NT2/D1 (cell line): ENCODE data around the gene L3MBTL4.

ENCODE experiments used
- DNase-seq: peaks from one replicate; pipeline ENCODE4 v3.0.0-alpha.2; 2011; ENCODE audit warnings: low read depth, low spot score
- H3K27me3 ChIP-seq: 2 replicates; pipeline ENCODE4 v1.6.0; 2011; ENCODE audit warnings: mild to moderate bottlenecking; ENCODE audit not compliant: insufficient read length, insufficient read depth
- H3K36me3 ChIP-seq: 2 replicates; pipeline ENCODE4 v1.6.1; 2011; ENCODE audit warnings: mild to moderate bottlenecking, low read length, mixed read lengths; ENCODE audit not compliant: insufficient read depth, insufficient read length
- H3K4me1 ChIP-seq: 2 replicates; pipeline ENCODE4 v1.5.1; 2011; ENCODE audit not compliant: insufficient read depth, insufficient read length
- H3K4me3 ChIP-seq: 2 replicates; pipeline ENCODE4 v1.5.1; 2011; ENCODE audit warnings: low read depth; ENCODE audit not compliant: insufficient read length
- H3K9ac ChIP-seq: 2 replicates; pipeline ENCODE4 v1.6.0; 2011; ENCODE audit warnings: low read depth; ENCODE audit not compliant: insufficient read length
- H3K9me3 ChIP-seq: 2 replicates; pipeline ENCODE4 v1.5.1; 2011; ENCODE audit warnings: mild to moderate bottlenecking, low read length; ENCODE audit not compliant: insufficient read depth
- SUZ12 ChIP-seq: IDR thresholded peaks from 2 replicates; pipeline ENCODE4 v1.6.1; 2011; ENCODE audit not compliant: insufficient read length, insufficient read depth; ENCODE audit errors: extremely low read depth
- YY1 ChIP-seq: IDR thresholded peaks from 2 replicates; pipeline ENCODE4 v1.6.1; 2011; ENCODE audit not compliant: insufficient read length, insufficient read depth
- ZNF274 ChIP-seq: IDR thresholded peaks from 2 replicates; pipeline ENCODE4 v1.6.1; 2011; ENCODE audit warnings: mild to moderate bottlenecking, low read depth, low read length

The L3MBTL4 gene

DNA sequence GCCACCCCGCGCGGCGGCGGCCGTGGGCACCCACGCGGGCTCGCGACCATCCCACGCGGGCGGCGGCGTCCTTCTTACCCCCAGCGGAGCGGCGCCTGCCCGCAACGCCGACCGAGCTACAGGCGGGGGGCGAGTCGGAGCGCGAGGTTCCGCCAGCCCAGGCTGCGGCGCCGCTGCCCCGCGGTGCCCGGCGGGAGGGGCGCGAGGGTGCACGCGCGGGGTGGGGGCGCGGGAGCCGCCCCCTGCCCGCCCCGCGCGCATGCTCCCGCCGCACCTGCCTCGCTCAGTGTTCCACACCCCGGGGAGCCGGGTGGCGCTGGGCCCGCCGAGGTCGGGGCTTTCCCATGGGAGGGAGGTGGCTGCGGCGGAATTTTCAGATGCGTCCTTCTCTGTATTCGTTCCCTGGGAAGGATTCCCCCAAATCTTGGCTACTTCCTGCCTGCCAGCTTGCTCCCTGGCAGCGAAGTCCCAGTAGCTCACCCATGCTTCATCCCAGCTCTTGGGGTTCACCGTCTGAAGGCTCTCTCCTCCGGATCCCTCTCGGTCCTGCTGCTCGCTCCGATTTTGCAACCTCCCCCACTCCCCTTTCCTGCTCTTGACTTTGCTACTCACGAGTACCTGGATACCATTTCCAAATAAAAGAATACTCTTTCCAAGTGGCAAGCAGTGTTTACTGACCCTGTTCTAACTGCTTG is at the start of gene L3MBTL4:
Gene L3MBTL4, minus strand, starts transcription at position 189 of the 695 bp plus-strand sequence. CDS start 103,286 bp downstream, outside the sequence.
- Histone ChIP-seq H3K9me3 (no peaks in the 10 kb centered on the region), H3K4me1 (no peaks in the 10 kb centered on the region), H3K36me3 (no peaks in the 10 kb centered on the region), H3K9ac (peak within 1 kb of the TSS; percentile 56), H3K27me3 (peaks cover 32% of the 10 kb centered on the region), H3K4me3 (peak within 1 kb of the TSS; percentile 56)
- TF ChIP-seq ZNF274 = no peak
- TF ChIP-seq YY1 = no peak
- TF ChIP-seq SUZ12 = no peak
- no peak for DNase-seq

- no peaks in the 10 kb centered on the region for H3K36me3 ChIP-seq
- no peaks in the 10 kb centered on the region for H3K27me3 ChIP-seq
- no peaks in the 10 kb centered on the region for H3K9me3 ChIP-seq
- DNase-seq = no peak
- no peaks in the 10 kb centered on the region for H3K4me1 ChIP-seq
- H3K4me3 ChIP-seq = no peak overlapping the region
- TF ChIP-seq YY1 (no peak), SUZ12 (no peak), ZNF274 (no peak)
- H3K9ac ChIP-seq = no peak overlapping the region
Measured at GRCh38 chr18:6452194-6452593, 37.5 kb upstream of the L3MBTL4 start.

- H3K36me3 ChIP-seq = no peaks in the 10 kb centered on the region
- H3K9me3 ChIP-seq = no peaks in the 10 kb centered on the region
- H3K9ac ChIP-seq = no peak overlapping the region
- TF ChIP-seq SUZ12 (no peak), YY1 (no peak), ZNF274 (no peak)
- H3K27me3 ChIP-seq = no peaks in the 10 kb centered on the region
- no peaks in the 10 kb centered on the region for H3K4me1 ChIP-seq
- H3K4me3 ChIP-seq = no peak overlapping the region
- DNase-seq = no peak
Measured at GRCh38 chr18:6449213-6449612, 34.5 kb upstream of the L3MBTL4 start.

GRCh38 chr18:6444466-6445228 is 29.9 kb upstream of the L3MBTL4 start:
- Histone ChIP-seq H3K27me3 (no peaks in the 10 kb centered on the region), H3K4me3 (no peak overlapping the region), H3K9me3 (no peaks in the 10 kb centered on the region), H3K4me1 (no peaks in the 10 kb centered on the region), H3K36me3 (no peaks in the 10 kb centered on the region), H3K9ac (no peak overlapping the region)
- no peak for TF ChIP-seq YY1
- TF ChIP-seq ZNF274 = no peak
- no peak for TF ChIP-seq SUZ12
- DNase-seq = no peak

DNA sequence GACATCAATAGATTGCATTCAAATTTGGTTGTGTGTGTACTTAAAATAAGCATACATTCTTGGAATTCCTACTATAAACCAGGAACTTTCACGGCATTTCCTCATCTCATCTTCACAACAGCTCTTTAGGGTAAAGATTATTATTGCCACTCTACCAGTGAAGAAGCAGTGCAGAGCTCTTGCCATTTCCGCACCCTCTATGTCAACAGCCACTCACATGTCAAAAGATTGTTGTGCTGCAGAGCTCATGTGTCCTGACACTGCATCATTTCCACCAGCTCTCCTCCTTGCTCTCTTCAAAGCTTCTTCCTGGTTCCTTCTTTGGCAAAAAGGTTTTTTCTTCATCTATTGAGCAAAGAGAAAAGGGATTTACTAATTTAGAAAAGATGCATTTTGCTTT is 26.5 kb upstream of the L3MBTL4 start:
- Histone ChIP-seq H3K9me3 (no peaks in the 10 kb centered on the region), H3K27me3 (no peaks in the 10 kb centered on the region), H3K9ac (no peak overlapping the region), H3K4me1 (no peaks in the 10 kb centered on the region), H3K36me3 (no peaks in the 10 kb centered on the region), H3K4me3 (no peak overlapping the region)
- DNase-seq = no peak
- TF ChIP-seq SUZ12 = no peak
- TF ChIP-seq YY1 = no peak
- TF ChIP-seq ZNF274 = no peak

DNA sequence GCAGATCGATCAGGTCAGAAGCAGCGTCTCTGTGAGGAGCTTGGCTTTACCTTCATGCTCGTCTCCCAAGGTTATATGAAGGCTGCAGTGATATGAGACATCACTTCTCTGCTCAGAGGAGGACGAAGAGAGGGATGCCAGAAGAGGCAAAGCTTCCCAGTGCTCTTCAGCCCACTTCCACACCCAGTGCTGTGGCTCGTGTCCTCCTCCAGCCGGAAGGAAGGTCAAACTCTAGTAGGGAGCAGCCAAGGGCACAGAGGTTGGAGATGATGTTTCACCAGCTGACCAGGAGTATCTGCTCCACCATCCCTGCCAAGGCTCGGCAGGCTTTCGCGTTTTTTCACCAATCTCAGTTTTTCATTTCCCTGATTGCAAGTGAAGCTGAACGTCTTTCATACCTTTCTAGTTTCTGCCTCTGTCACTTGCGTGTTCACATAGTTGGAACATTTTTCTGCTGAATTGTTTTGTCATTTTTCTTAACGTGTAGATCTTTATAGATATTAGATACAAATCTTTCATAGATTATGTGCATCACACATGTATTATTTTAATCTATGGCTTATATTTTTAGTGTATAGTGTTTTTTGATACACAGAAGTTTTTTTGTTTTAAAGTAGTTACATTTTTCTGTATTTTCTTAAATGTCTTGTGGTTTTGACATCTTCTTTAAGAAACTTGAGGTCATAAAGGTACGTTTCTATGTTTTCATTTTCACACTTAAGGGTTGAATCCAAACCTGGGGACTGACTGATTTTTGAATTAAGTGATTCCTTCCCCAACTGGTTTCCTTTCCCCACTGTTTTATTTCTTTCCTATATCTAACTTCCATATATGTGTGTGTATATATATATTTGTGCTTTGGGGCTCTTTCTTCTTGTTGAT is 23.5 kb upstream of the L3MBTL4 start:
- Histone ChIP-seq H3K9me3 (no peaks in the 10 kb centered on the region), H3K27me3 (no peaks in the 10 kb centered on the region), H3K4me3 (no peak overlapping the region), H3K4me1 (no peaks in the 10 kb centered on the region), H3K9ac (no peak overlapping the region), H3K36me3 (no peaks in the 10 kb centered on the region)
- TF ChIP-seq ZNF274 (no peak), YY1 (no peak), SUZ12 (no peak)
- no peak for DNase-seq

GRCh38 chr18:6435731-6436130 is 21.0 kb upstream of the L3MBTL4 start:
- no peak for TF ChIP-seq ZNF274
- Histone ChIP-seq H3K9me3 (no peaks in the 10 kb centered on the region), H3K4me3 (no peak overlapping the region), H3K9ac (no peak overlapping the region), H3K27me3 (no peaks in the 10 kb centered on the region), H3K4me1 (no peaks in the 10 kb centered on the region), H3K36me3 (no peaks in the 10 kb centered on the region)
- no peak for DNase-seq
